ENCODE measurements around the gene GRM2.
A peak's percentile ranks its signal among the peaks of the same experiment; 100 is the strongest.
"Not testable (repeated sequence)": the region's sequence is repeated elsewhere in the genome, so short reads cannot be mapped to it uniquely, and the experiment has no call there.

The GRM2 gene

DNA sequence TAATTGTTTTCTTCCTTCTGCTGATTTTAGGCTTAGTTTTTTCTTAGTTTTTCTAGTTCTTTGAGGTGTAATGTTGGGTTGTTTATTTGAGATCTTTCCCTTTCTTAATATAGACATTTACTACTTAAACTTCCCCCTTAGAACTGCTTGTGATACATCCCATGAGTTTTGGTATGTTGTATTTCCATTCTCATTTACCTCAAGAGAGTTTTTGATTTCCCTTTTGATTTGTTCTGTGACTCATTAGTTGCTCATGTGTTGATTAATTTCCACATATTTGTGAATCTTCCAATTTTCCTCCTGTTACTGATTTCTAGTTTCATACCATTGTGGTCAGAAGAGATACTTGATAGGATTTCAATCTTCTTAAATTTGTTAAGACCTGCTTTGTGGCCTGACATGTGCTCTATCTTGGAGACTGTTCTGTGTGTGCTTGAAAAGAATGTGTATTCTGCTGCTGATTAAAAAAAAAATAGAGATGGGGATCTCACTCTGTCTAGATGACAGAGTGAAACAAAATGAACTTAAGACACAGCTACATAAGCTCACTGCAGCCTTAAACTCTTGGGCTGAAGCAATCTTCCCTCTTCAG, 22.3 kb downstream of the GRM2 start:
- DNase-seq, result no peak

DNA sequence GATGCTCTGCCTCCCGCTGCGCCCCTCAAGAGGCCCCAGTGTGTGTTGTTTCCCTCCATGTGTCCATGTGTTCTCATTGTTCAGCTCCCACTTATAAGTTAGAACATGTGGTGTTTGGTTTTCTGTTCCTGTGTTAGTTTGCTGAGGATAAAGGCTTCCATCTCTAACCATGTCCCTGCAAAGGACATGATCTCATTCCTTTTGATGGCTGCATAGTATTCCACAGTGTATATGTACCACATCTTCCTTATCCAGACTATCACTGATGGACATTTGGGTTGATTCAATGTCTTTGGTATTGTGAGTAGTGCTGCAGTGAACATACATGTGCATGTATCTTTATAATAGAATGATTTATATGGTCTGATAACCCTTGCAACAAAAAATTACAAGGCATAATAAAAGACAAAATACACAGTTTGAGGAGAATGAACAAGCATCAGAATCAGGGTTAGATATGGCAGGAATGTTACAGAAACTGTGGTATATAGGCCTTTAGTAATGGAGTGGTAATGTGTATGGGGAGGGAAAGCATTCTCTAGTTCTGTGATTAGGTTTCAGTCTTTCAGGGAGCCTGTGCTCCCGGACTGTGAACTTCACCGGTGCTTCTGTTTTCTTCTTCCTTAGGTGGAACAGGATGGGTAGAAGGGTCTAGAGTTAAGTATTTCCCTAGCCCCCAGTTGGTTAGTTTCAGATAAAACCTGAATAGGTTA, 27.1 kb downstream of the GRM2 start:
- no peak for DNase-seq

DNA sequence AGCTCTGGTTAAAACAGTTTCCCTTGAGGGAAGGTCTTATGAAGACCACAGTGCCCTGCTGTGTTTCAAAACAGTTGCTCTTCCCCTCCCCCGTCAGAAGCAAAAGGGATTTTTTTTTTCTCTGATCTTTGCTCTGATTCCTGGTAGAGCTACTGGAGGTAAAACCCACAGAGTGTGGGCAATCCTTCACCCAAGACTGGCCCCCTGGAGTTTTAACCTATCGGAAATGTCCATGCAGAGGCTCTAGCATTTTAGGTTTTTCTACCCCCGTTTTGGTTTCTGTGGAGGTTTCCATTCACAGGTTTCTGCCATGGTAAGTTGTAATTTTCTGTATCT, 27.7 kb downstream of the GRM2 start:
- DNase-seq, result no peak

DNA sequence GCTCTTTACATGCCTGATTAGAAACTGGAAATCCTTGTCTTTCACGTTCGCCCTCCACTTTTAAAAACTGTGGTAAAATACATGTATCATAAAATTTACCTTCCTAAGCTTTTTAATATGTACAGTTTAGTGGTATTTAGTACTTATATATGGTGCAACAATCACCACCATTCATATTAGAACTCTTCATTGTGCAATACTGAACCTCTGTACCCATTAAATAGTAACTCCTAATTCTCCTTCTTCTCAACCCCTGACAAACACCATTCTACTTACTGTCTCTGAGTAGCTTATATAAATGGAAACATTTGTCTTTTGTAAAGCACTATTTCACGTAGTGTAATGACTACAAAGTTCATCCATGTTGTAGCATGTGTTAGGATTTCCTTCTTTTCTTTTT, 28.2 kb downstream of the GRM2 start:
- no peak for DNase-seq

DNA sequence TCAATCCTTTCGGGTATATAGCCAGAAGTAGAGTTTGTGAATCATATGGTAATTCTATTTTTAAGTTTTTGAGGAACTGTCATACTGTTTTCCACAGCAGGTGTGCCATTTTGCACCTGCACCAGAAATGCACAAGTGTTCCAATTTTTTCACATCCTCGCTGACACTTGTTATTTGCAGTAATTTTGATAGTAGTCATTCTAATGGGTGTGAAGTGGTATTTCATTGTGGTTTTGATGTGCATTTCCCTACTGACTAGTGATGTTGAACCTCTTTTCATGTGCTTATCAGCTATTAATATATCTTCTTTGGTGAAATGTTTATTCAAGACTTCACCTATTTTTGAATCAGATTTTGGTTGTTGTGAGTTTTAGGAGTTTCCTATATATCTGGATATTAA, 29.1 kb downstream of the GRM2 start:
- DNase-seq, result no peak

DNA sequence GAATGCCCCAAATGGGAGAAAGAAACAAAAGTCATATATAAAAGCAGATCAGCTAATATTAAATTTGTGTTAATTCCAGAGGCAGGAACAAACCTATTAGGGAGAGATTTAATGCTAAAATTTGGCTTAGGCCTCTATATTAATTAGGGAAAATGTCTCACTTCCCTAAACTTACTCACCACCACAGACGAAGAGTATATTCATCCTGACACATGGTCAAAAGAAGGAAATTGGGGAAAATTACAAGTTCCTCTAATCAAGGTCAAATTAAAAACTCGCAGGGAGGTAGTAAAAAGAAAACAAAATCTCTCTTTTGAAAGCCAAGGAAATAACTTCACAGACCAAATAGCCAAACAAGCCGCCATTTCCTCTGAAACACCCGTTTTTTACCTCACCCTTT, 32.2 kb downstream of the GRM2 start:
- DNase-seq, result no peak

DNA sequence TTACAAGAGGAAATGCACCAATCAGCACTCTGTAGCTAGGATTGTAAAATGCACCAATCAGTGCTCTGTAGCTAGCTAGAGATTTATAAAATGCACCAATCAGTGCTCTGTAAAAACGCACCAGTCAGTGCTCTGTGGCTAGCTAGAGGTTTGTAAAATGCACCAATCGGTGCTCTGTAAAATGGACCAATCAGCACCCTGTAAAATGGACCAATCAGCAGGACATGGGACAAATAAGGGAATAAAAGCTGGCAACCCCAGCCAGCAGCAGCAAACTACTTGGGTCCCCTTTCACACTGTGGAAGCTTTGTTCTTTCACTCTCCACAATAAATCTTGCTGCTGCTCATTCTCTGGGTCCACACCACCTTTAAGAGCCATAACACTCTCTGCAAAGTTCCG, 35.5 kb downstream of the GRM2 start:
- DNase-seq, result not testable (repeated sequence)

DNA sequence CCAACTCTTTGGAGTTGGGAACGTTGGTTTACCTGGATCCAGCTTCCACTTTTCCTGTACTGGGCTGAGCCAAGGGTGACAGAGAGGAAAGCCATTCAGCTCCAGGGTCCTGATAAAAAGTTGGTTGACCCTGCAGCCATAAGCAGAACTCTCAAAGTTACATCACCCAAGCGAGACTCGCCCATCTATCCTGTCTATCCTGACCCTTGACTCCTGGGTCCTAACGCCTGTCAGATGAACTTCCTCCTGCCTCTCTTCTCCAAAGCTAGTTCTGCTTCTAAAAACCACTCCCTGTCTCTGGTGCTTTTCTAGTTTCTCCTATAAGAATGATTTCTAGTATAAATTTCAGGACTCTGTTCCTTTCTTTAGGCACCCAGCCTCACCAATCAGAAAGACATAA, 36.1 kb downstream of the GRM2 start:
- DNase-seq, result peak; percentile 8

DNA sequence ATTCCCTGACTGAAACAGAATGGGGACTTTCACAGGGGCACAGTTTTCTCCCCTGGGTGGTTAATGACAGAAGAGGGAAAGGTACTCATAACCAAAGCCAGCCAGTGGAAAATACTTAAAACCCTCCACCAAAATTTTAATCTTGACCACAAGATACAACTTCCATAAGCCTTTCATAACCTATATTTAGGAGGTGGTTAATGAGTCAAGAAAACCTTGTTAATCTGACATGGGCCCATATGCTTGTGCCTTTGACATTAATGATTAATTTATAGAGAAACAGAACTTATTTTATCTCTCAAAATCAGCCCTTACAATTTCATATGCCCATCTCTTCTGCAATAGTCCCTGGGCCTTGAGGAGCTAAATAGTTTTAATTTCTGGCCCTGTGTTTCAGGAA, 41.0 kb downstream of the GRM2 start:
- DNase-seq, result no peak

DNA sequence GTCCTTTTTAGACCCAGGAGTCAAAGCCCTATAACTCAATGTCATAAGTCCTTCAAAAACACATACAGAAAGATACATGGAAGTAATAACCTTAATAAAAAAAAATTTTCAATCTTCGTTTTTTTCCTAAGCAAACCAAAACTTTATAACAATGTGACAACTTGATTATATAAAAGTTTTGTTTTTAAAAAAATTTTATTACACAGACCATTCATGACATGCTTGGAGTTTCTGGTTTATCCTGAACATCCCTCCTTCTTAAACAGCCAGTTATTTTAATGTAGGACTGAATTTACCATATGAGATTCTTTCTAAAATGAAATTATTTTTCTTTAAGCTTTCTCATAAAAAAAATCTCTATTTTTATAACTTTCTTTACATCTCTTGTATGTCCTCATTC, 41.5 kb downstream of the GRM2 start:
- DNase-seq, result no peak

DNA sequence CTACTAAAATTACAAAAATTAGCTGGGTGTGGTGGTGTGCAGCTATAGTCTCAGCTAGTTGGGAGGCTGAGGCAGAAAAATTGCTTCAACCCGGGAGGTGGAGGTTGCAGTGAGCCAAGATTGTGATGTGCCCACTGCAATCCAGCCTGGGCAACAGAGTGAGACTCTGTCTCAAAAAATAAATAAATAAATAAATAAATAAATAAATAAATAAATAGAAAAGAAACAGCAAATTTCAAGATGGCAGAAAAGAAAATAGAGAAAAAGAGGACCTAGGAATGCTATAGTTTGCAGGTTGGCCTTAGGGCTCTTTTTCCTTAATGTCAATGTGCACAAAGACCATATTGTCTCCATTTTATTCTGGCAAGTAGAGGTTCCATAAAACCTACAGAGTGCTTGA, 44.0 kb downstream of the GRM2 start:
- no peak for DNase-seq

DNA sequence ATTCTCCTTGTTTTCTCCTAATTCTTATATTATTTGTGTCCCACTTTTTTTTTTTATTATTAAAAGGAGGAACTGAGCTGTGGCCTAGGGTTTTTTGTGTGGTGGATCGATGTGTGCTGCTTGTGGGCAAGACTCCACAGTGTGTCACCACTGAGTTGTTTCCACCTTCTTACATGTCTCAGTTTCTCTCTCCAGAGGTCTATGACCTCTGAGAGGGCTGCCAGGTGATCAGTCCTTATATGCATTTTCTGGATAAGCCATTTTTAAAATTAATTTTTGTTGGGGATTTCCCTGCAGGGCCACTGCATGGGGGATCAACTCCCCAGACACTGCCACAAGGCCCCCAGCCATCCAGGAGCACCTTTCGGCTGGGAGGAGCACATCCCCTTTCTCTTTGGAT, 44.4 kb downstream of the GRM2 start:
- no peak for DNase-seq

DNA sequence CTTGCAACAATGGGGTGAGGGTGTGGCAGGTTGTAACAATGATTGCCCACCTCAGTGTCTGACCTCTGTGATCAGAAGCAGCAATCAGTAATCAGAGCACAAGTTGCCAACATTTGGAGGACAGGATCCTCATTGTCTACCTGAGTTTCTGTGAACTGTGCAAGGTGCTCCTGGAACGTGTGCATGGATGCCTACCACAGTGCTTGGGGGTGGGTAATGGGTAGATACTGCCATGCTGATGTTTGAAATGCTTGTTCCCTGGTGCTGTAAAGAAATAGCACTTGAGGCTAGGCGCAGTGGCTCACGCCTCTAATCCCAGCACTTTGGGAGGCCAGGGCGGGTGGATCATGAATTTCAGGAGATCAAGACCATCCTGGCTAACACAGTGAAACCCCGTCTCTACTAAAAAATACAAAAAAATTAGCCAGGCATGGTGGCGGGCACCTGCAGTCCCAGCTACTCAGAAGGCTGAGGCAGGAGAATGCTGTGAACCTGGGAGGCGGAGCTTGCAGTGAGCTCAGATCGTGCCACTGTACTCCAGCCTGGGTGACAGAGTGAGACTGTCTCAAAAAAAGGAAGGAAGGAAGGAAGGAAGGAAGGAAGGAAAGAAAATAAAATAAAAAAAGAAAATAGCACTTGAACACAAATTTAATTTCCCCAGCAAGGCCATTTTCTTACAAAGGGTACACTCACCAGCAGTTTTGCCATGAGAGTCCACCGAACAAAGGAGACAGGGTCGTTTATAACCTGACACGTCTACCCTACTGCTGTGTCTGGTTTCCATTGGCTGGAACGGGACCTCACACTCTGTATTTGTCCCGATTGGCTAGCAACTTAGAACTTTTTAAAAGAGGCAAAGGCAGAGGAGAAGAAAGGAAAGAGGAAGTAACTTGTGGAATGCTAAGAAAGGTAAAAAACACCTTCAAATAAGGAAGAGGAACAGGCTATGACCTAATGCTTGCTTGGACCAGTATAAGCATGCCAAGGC, 47.2 kb downstream of the GRM2 start:
- DNase-seq, result not testable (repeated sequence)

DNA sequence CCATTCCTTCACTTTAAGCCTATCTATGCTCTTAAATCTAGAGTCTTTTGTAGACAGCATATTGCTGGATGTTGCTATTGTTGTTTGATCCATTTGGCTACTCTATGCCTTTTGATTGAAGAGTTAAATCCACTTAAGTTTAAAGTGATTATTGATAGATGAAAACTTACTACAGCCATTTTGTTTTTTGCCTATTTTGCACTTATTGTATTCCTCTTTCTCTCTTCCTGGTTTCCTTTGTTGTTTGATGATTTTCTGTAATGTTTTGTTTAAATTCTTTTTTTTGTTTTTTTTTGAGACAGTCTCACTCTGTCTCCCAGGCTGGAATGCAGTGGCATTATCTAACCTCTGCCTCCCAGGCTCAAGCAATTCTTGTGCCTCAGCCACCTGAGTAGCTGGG, 52.3 kb downstream of the GRM2 start:
- no peak for DNase-seq

Measured in CD4-positive, alpha-beta T cell treated with Interleukin-4 for 4 hours (primary cell).